ENCODE results near the gene TVP23B.
"Not testable (repeated sequence)": the region's sequence is repeated elsewhere in the genome, so short reads cannot be mapped to it uniquely, and the experiment has no call there.

GRCh38 chr17:18791402-18791801 is 10.4 kb downstream of the TVP23B start:
- not testable (repeated sequence) for TF ChIP-seq CTCF (conservative IDR thresholded peaks at IDR 0.05; ENCODE audit: low read depth, low read length); EZH2 (IDR thresholded peaks at IDR 0.05; ENCODE audit: low read length, unreplicated experiment)
